ENCODE results near the gene NPTX1. TPM values are rescaled to one million over a fixed set of nuclear protein-coding genes. Genes with fewer than 3 reads are reported as not detected.

NPTX1 gene
- total and polyA plus RNA-seq, 2 donors, result 1.4 to 2.3 TPM

DNA sequence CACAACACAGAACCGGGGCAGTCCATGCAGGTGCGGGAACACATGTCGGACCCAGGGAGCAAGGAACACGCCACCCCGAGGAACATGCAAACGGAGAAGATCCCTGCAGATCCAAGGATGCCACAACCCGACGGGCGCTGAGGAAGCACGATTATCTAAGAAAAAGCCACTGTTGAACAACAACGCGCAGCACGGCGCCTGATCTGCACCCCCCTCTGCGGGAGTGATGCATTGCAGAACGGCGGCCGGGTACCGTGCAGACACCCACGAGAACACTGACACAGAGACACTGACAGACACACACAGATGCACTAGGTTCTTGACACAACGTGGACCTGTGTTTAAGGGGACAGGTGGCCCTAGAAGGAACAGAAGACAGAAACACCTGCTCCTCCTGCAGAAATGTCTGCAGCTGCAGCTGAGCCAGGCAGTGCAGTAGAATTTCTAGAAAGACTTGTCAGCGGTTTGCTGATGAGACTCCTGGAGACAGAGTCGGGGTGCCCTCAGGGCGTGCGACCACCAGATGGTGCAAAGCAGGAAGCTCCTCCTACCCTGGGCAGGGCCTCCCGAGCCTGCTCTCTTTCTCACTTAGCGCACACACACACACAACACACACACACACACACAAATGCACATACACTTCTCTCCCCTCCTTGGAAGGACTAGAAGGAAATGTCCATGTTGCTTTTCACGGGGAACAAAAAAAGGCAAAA lies 7.5 kb downstream of the NPTX1 start:
- no peak overlapping the region for H3K4me3 ChIP-seq (ENCODE audit: low read depth, low read length)
- 76% methylated on average over 28 of the region's 28 CpGs for WGBS
- H3K4me1 ChIP-seq (ENCODE audit: insufficient read depth), result no peaks in the 10 kb centered on the region
- no peak for DNase-seq (ENCODE audit: extremely low spot score)
- no peak overlapping the region for H3K27ac ChIP-seq (ENCODE audit: low read depth)
- H3K36me3 ChIP-seq (ENCODE audit: insufficient read depth), result no peaks in the 10 kb centered on the region

- 17% methylated on average over 16 of the region's 16 CpGs for WGBS
- Histone ChIP-seq H3K27ac (ENCODE audit: low read depth) (no peak overlapping the region), H3K4me1 (ENCODE audit: insufficient read depth) (no peaks in the 10 kb centered on the region), H3K4me3 (ENCODE audit: low read depth, low read length) (no peak overlapping the region), H3K36me3 (ENCODE audit: insufficient read depth) (no peaks in the 10 kb centered on the region)
- no peak for DNase-seq (ENCODE audit: extremely low spot score)
Observed at GRCh38 chr17:80468242-80468641, 8.2 kb downstream of the NPTX1 start.

- no peak for DNase-seq (ENCODE audit: extremely low spot score)
- Histone ChIP-seq H3K4me1 (ENCODE audit: insufficient read depth) (no peaks in the 10 kb centered on the region), H3K4me3 (ENCODE audit: low read depth, low read length) (no peak overlapping the region), H3K27ac (ENCODE audit: low read depth) (no peak overlapping the region), H3K36me3 (ENCODE audit: insufficient read depth) (no peaks in the 10 kb centered on the region)
- 80% methylated on average over 15 of the region's 15 CpGs for WGBS
Observed at GRCh38 chr17:80466188-80466705, 10.2 kb downstream of the NPTX1 start.

DNA sequence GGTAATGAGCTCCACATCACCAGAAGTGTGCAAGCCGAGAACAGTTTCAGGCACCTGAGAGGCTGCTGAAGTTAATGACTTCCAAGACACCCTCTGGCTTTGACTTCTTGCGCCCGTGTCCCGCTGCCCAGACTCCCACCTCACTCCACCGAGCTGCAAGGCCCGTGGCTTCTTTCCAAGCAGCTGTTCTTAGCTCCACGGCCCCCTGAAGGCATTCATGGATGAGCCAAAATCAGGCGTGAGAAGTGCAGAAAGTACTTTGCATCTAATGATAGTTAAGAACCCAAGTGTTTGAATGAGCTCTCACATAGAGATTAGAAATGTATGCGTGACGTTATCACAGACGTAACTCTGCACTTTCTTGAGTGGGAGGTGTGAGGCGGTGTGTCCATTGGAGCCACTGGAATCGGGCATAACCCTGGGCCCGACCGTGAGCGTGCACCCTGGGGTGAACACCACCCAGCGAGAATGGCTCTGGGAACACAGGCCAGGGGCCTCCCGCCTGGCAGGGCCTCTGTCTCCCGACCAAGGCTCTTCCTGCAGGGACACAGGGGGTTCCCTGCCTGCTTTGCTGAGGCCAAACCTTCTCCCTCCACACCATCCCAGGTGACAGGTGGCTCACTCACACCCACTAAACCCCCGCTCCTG lies 11.0 kb downstream of the NPTX1 start:
- no peaks in the 10 kb centered on the region for H3K4me1 ChIP-seq (ENCODE audit: insufficient read depth)
- no peak overlapping the region for H3K4me3 ChIP-seq (ENCODE audit: low read depth, low read length)
- H3K36me3 ChIP-seq (ENCODE audit: insufficient read depth), result no peaks in the 10 kb centered on the region
- WGBS, result 74% methylated on average over 20 of the region's 20 CpGs
- DNase-seq (ENCODE audit: extremely low spot score), result no peak
- no peak overlapping the region for H3K27ac ChIP-seq (ENCODE audit: low read depth)

DNA sequence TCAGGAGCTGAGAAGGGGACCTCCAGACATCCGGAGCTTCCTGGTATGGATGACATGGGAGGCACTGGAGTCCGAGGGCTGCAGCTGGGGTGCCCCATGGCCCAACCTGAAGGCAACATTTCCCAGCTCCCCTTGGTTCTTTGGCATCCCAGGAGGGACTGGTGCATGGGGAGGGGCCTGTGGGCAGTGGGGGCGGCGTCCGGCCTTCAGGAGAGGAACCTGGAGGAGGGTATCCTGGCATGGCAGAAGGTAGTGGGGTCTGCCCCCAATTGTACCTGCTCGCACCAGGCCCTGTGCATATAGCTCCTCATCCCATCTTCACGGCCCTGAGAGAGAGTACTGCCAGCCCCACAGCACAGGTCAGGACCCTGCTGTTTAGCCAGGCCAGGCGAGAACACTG lies 11.9 kb downstream of the NPTX1 start:
- Histone ChIP-seq H3K4me1 (ENCODE audit: insufficient read depth) (no peaks in the 10 kb centered on the region), H3K27ac (ENCODE audit: low read depth) (no peak overlapping the region), H3K36me3 (ENCODE audit: insufficient read depth) (no peaks in the 10 kb centered on the region), H3K4me3 (ENCODE audit: low read depth, low read length) (no peak overlapping the region)
- WGBS, result 76% methylated on average over 8 of the region's 8 CpGs
- DNase-seq (ENCODE audit: extremely low spot score), result no peak

- Histone ChIP-seq H3K4me3 (ENCODE audit: low read depth, low read length) (no peak overlapping the region), H3K36me3 (ENCODE audit: insufficient read depth) (no peaks in the 10 kb centered on the region), H3K27ac (ENCODE audit: low read depth) (no peak overlapping the region), H3K4me1 (ENCODE audit: insufficient read depth) (no peaks in the 10 kb centered on the region)
- DNase-seq (ENCODE audit: extremely low spot score), result no peak
- 68% methylated on average over 13 of the region's 13 CpGs for WGBS
Observed at GRCh38 chr17:80463784-80464400, 12.5 kb downstream of the NPTX1 start.

DNA sequence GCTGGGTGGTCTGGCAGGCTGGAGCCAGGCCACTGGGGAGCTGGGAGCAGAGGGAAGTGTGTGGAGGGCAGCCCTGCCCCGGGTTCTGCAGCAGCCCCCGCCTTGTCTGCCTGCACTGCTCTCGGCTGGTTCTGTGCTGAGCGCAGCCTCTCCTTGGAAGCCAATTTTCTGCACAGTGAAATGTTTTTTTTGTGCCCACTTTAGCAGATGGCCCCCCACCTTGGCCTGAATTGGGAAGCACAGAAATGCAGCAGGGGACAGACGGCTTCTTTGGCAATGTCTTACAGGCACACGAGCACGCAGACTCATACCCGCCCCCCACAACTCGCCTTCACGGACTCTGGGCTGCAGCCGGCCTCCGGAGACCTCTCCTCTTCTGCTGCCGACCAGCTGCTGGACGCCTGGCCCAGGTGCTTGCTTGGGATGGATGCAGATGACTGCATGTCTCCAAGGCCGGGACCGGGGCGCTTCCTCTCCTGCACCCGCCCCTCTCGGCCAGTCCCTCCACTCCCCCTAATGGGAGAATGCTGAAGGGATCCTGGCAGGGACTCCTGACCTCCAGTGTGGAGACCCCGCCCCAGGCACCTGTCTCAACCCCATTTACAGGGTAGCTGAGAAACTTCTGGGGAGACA lies 14.8 kb downstream of the NPTX1 start:
- Histone ChIP-seq H3K4me3 (ENCODE audit: low read depth, low read length) (no peak overlapping the region), H3K4me1 (ENCODE audit: insufficient read depth) (no peaks in the 10 kb centered on the region), H3K36me3 (ENCODE audit: insufficient read depth) (no peaks in the 10 kb centered on the region), H3K27ac (ENCODE audit: low read depth) (no peak overlapping the region)
- DNase-seq (ENCODE audit: extremely low spot score), result no peak
- WGBS, result 59% methylated on average over 20 of the region's 20 CpGs

- Histone ChIP-seq H3K36me3 (ENCODE audit: insufficient read depth) (no peaks in the 10 kb centered on the region), H3K27ac (ENCODE audit: low read depth) (no peak overlapping the region), H3K4me1 (ENCODE audit: insufficient read depth) (no peaks in the 10 kb centered on the region), H3K4me3 (ENCODE audit: low read depth, low read length) (no peak overlapping the region)
- WGBS, result 31% methylated on average over 8 of the region's 8 CpGs
- no peak for DNase-seq (ENCODE audit: extremely low spot score)
Observed at GRCh38 chr17:80460429-80460834, 16.0 kb downstream of the NPTX1 start.

- no peaks in the 10 kb centered on the region for H3K4me1 ChIP-seq (ENCODE audit: insufficient read depth)
- DNase-seq (ENCODE audit: extremely low spot score), result no peak
Observed at GRCh38 chr17:80459234-80459633, 17.2 kb downstream of the NPTX1 start.

GRCh38 chr17:80458016-80458415 lies 18.4 kb downstream of the NPTX1 start:
- 90% methylated on average over 8 of the region's 8 CpGs for WGBS
- no peaks in the 10 kb centered on the region for H3K36me3 ChIP-seq (ENCODE audit: insufficient read depth)
- H3K27ac ChIP-seq (ENCODE audit: low read depth), result no peak overlapping the region
- no peak for DNase-seq (ENCODE audit: extremely low spot score)
- H3K4me3 ChIP-seq (ENCODE audit: low read depth, low read length), result no peak overlapping the region
- H3K4me1 ChIP-seq (ENCODE audit: insufficient read depth), result no peaks in the 10 kb centered on the region

More at GRCh38 chr17:80459234-80459633, 17.2 kb downstream of the NPTX1 start:
- Histone ChIP-seq H3K4me3 (ENCODE audit: low read depth, low read length) (no peak overlapping the region), H3K36me3 (ENCODE audit: insufficient read depth) (no peaks in the 10 kb centered on the region), H3K27ac (ENCODE audit: low read depth) (no peak overlapping the region)
- 78% methylated on average over 11 of the region's 11 CpGs for WGBS

GRCh38 chr17:80457236-80457856 lies 19.1 kb downstream of the NPTX1 start:
- no peak overlapping the region for H3K27ac ChIP-seq (ENCODE audit: low read depth)
- no peak for DNase-seq (ENCODE audit: extremely low spot score)
- H3K4me3 ChIP-seq (ENCODE audit: low read depth, low read length), result no peak overlapping the region
- H3K4me1 ChIP-seq (ENCODE audit: insufficient read depth), result no peaks in the 10 kb centered on the region
- no peaks in the 10 kb centered on the region for H3K36me3 ChIP-seq (ENCODE audit: insufficient read depth)
- 66% methylated on average over 15 of the region's 15 CpGs for whole genome bisulfite sequencing

- DNase-seq (ENCODE audit: extremely low spot score), result no peak
- Histone ChIP-seq H3K27ac (ENCODE audit: low read depth) (no peak overlapping the region), H3K4me1 (ENCODE audit: insufficient read depth) (no peaks in the 10 kb centered on the region), H3K4me3 (ENCODE audit: low read depth, low read length) (no peak overlapping the region), H3K36me3 (ENCODE audit: insufficient read depth) (no peaks in the 10 kb centered on the region)
- WGBS, result 42% methylated on average over 21 of the region's 21 CpGs
Observed at GRCh38 chr17:80456465-80457235, 19.8 kb downstream of the NPTX1 start.

DNA sequence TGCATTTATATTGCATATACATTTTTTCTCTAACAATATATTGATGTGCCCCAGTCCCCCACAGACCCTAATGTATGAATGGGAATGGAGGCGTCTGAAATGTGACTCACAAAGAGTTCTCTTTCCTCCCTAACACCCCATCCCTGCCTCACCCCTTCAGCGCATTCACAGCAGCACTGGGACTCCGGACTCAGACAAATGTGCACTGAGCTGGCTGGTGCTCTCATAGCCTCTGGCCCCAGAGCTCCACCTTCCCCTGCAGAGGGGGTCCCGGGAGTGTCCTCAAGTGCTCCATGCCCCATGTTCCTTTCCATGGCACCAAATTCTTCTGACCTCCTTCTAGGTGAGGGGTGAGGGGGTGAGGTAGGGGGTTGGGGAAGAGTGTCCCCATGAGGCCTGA lies 20.6 kb downstream of the NPTX1 start:
- DNase-seq (ENCODE audit: extremely low spot score), result no peak
- Histone ChIP-seq H3K4me1 (ENCODE audit: insufficient read depth) (no peaks in the 10 kb centered on the region), H3K27ac (ENCODE audit: low read depth) (no peak overlapping the region), H3K4me3 (ENCODE audit: low read depth, low read length) (no peak overlapping the region), H3K36me3 (ENCODE audit: insufficient read depth) (no peaks in the 10 kb centered on the region)
- WGBS, result 51% methylated on average over 4 of the region's 4 CpGs

All from urinary bladder (tissue), 4 donors.